Sigmoid colon (tissue), 4 donors: ENCODE measurements around the gene PATL2.

ENCODE experiments used
- CTCF ChIP-seq, 4 experiments: fragments of 450-650 bp in 3 of 4; fragments of 200-600 bp in 1 of 4; IDR thresholded peaks; one replicate each; pipeline ENCODE4 v1.5.1; 2016 to 2019; ENCODE audit warnings: antibody characterized with exemption in 4 of 4, mild to moderate bottlenecking in 3 of 4, moderate library complexity in 2 of 4
- POLR2A ChIP-seq, 2 donors: fragments of 450-650 bp; IDR thresholded peaks; one replicate each; pipeline ENCODE4 v1.6.1; 2016; ENCODE audit warnings: antibody characterized with exemption in 2 of 2, mild to moderate bottlenecking in 2 of 2, moderate library complexity in 2 of 2
- POLR2AphosphoS5 ChIP-seq, 4 donors: sonication (generic); formaldehyde crosslinking; IDR thresholded peaks; one replicate each; pipeline ENCODE4 v1.6.1; 2017; ENCODE audit warnings: antibody characterized with exemption in 4 of 4

GRCh38 chr15:44654858-44655257 lies 56.3 kb downstream of the PATL2 start:
- TF ChIP-seq CTCF (IDR thresholded peaks at IDR 0.05) (no peak), POLR2A (IDR thresholded peaks at IDR 0.05) (no peak), POLR2AphosphoS5 (IDR thresholded peaks at IDR 0.05) (no peak)
